K562 (cell line): ENCODE data around the gene PCDH1. TPM values are rescaled to one million over a fixed set of nuclear protein-coding genes. Genes with fewer than 3 reads are reported as not detected.
A peak's percentile ranks its signal among the peaks of the same experiment; 100 is the strongest.

Experiments
- ATAC-seq: fragments of 200-7000 bp; cut with Tn5 transposase; 3 replicates; pipeline ENCODE4 v1.9.1; 2020; ENCODE audit warnings: moderate library complexity
- BruUV-seq: library from RNA; stranded (reverse); fragments of 400-500 nt; replicated peaks from 2 replicates; lab custom pipeline; 2021; lab: Mats Ljungman, UMichigan
- CTCF ChIA-PET: fragments of 300-600 bp; formaldehyde crosslinking; extraction: SDS; loops from one replicate; lab custom pipeline; 2021; ENCODE audit warnings: low intra/inter-chr PET ratio; lab: Yijun Ruan, JAX
- POLR2A ChIA-PET: fragments of 300-600, 350-650 bp; sonication (Branson Sonifier 250); formaldehyde crosslinking; extraction: SDS; loops from one replicate; lab custom pipeline; 2021; ENCODE audit warnings: antibody characterized with exemption, inconsistent platforms; lab: Yijun Ruan, JAX
- DNase-seq, 4 experiments: peaks; one replicate each; pipeline versions ENCODE4 v3.0.0 to v3.0.0-alpha.2; 2011 to 2018; ENCODE audit warnings: low spot score in 3 of 4, mixed read lengths in 3 of 4; ENCODE audit errors: extremely low read depth in 1 of 4
- FAIRE-seq: peaks from 2 replicates; lab custom pipeline; 2011; peaks lifted over from hg19 to GRCh38; lab: Jason Lieb, UNC
- H2AFZ ChIP-seq: 2 replicates; pipeline ENCODE4 v1.6.0; 2011; ENCODE audit warnings: low read depth, low read length, control low read depth, inconsistent platforms
- H3K27ac ChIP-seq: fragments of 200-600 bp; 3 replicates; pipeline ENCODE4 v1.8.0; 2011; ENCODE audit warnings: low read depth, mild to moderate bottlenecking, control low read depth, inconsistent platforms, low read length, moderate library complexity, mixed read lengths; ENCODE audit errors: extremely low read depth
- H3K27me3 ChIP-seq, 2 experiments: fragments of 300-600 bp in 1 of 2; 2 replicates in 1 of 2; 3 replicates in 1 of 2; pipeline versions ENCODE4 v1.6.0 to v1.8.0; 2011; ENCODE audit warnings: inconsistent platforms in 2 of 2, low read length in 2 of 2, mild to moderate bottlenecking in 1 of 2, mixed read lengths in 1 of 2, moderate library complexity in 1 of 2; ENCODE audit not compliant: control insufficient read depth in 2 of 2, insufficient read depth in 2 of 2
- H3K36me3 ChIP-seq: fragments of 300-600 bp; 3 replicates; pipeline ENCODE4 v1.8.0; 2011; ENCODE audit warnings: mild to moderate bottlenecking, low read length, inconsistent platforms; ENCODE audit not compliant: control insufficient read depth, insufficient read depth
- H3K4me1 ChIP-seq, 2 experiments: fragments of 200-600 bp in 1 of 2; replicated peaks in 1 of 2; 2 replicates in 1 of 2; 3 replicates in 1 of 2; pipeline versions ENCODE4 v1.5.1 to v1.8.0; 2011; ENCODE audit warnings: inconsistent platforms in 2 of 2, low read length in 2 of 2, mild to moderate bottlenecking in 1 of 2, mixed read lengths in 1 of 2, moderate library complexity in 1 of 2; ENCODE audit not compliant: control insufficient read depth in 2 of 2, insufficient read depth in 2 of 2
- H3K4me2 ChIP-seq: 2 replicates; pipeline ENCODE4 v1.6.1; 2011; ENCODE audit warnings: low read length, control low read depth, inconsistent platforms, mixed read lengths; ENCODE audit not compliant: insufficient read depth
- H3K4me3 ChIP-seq: fragments of 200-600 bp; sonication (generic), shearing (Covaris generic); 2 replicates; pipeline ENCODE4 v1.5.1; 2016; ENCODE audit warnings: control low read depth, inconsistent platforms
- H3K79me2 ChIP-seq: fragments of 200-600 bp; 3 replicates; pipeline ENCODE4 v1.8.0; 2011; ENCODE audit warnings: low read length, inconsistent platforms; ENCODE audit not compliant: control insufficient read depth, insufficient read depth
- H3K9ac ChIP-seq, 2 experiments: 2 replicates each; pipeline versions ENCODE4 v1.6.0 to v1.6.1; 2011; ENCODE audit warnings: low read depth in 2 of 2, low read length in 2 of 2, control low read depth in 1 of 2, inconsistent platforms in 1 of 2, mild to moderate bottlenecking in 1 of 2, mixed read lengths in 1 of 2; ENCODE audit not compliant: insufficient read depth in 1 of 2
- H3K9me1 ChIP-seq: one replicate; pipeline ENCODE4 v1.6.0; 2011; ENCODE audit warnings: inconsistent platforms, mild to moderate bottlenecking, low read length, moderate library complexity; ENCODE audit not compliant: control insufficient read depth, insufficient read depth
- H3K9me3 ChIP-seq: replicated peaks from 2 replicates; pipeline ENCODE4 v1.5.1; 2011; ENCODE audit warnings: low read depth, low read length, inconsistent platforms; ENCODE audit not compliant: control insufficient read depth, insufficient read depth
- H4K20me1 ChIP-seq: replicated peaks from 2 replicates; pipeline ENCODE4 v1.6.1; 2011; ENCODE audit warnings: low read length, inconsistent platforms, mixed read lengths; ENCODE audit not compliant: control insufficient read depth, insufficient read depth
- ADNP ChIP-seq: fragments of 200-800 bp; sonication (Bioruptor generic); IDR thresholded peaks from 2 replicates; pipeline ENCODE4 v1.6.1; 2016; ENCODE audit warnings: missing genetic modification characterization, missing compliant biosample characterization
- BCOR ChIP-seq: fragments of 450-650 bp; IDR thresholded peaks from 2 replicates; pipeline ENCODE4 v1.6.1; 2016
- COPS2 ChIP-seq: fragments of 450-650 bp; conservative IDR thresholded peaks from 2 replicates; pipeline ENCODE4 v1.6.1; 2016; ENCODE audit warnings: mild to moderate bottlenecking, moderate library complexity
- FOXA1 ChIP-seq: fragments of 450-650 bp; IDR thresholded peaks from 2 replicates; pipeline ENCODE4 v1.6.1; 2016; ENCODE audit warnings: mild to moderate bottlenecking, borderline replicate concordance
- KLF10 ChIP-seq: fragments of 250-450 bp; sonication (Bioruptor Pico); IDR thresholded peaks from 2 replicates; pipeline ENCODE4 v1.6.1; 2021; ENCODE audit warnings: matching md5 sums
- MEIS2 ChIP-seq: fragments of 450-650 bp; IDR thresholded peaks from 2 replicates; pipeline ENCODE4 v1.6.1; 2014; ENCODE audit warnings: mild to moderate bottlenecking; ENCODE audit not compliant: partially characterized antibody
- RBM25 ChIP-seq: fragments of 200-400 bp; formaldehyde crosslinking; IDR thresholded peaks from 2 replicates; pipeline ENCODE4 v1.6.1; 2018; ENCODE audit warnings: low read length, low read depth, moderate library complexity; ENCODE audit not compliant: severe bottlenecking
- ZBTB17 ChIP-seq: fragments of 450-650 bp; formaldehyde crosslinking; IDR thresholded peaks from 2 replicates; pipeline ENCODE4 v1.4.0; 2020; ENCODE audit warnings: mild to moderate bottlenecking
- ZC3H11A ChIP-seq: IDR thresholded peaks from 2 replicates; pipeline ENCODE4 v1.6.1; 2012; ENCODE audit warnings: low read depth, low read length, improper control_type of control experiment
- ZNF263 ChIP-seq: sonication (generic); formaldehyde crosslinking; IDR thresholded peaks from 2 replicates; pipeline ENCODE4 v1.8.0; 2022; ENCODE audit warnings: mild to moderate bottlenecking, missing genetic modification reagents, borderline replicate concordance
- ZSCAN29 ChIP-seq: fragments of 450-650 bp; IDR thresholded peaks from 2 replicates; pipeline ENCODE4 v1.6.1; 2017
- WGBS: fragments of 100-300 bp; shearing (Covaris generic); methylation state at CpG from one replicate; pipeline ENCODE4 v1.1.6; 2016; ENCODE audit warnings: low coverage, mixed read lengths; ENCODE audit not compliant: insufficient coverage; ENCODE audit errors: missing lambda C conversion rate; 5-methylcytosine and 5-hydroxymethylcytosine counted together
- in situ Hi-C: fragments of 300-500 bp; cut with MboI; formaldehyde crosslinking; loops from 4 replicates; pipeline ENCODE4 v1.15.0; 2018; ENCODE audit warnings: inconsistent platforms, mixed read lengths
- intact Hi-C: fragments of 100-400 bp; cut with micrococcal nuclease; formaldehyde crosslinking; loops from 2 replicates; pipeline ENCODE4 v1.14.2; 2022
- polyA plus RNA-seq, 8 experiments: library from polyadenylated mRNA; depleted of rRNA in 4 of 8; stranded (reverse) in 5 of 8; unstranded in 3 of 8; fragments of >200 nt; fragmentation: Nextera tagmentation in 2 of 8; fragmentation: Illumina TruSeq in 1 of 8; extraction: Ambion mirVana in 2 of 8; extraction: Trizol in 1 of 8; gene quantifications; 2 replicates each; pipeline versions ENCODE4 v1.2.1 to v1.2.3, GENCODE V29; 2011 to 2014; ENCODE audit warnings: inconsistent platforms in 1 of 8, missing spikeins in 1 of 8
- total RNA-seq, 7 experiments: library from RNA; depleted of rRNA in 6 of 7; stranded (reverse); fragments of >200 nt in 6 of 7; fragmentation: Illumina TruSeq in 2 of 7; extraction: Trizol in 2 of 7; gene quantifications; 2 replicates each; pipeline versions ENCODE4 v1.2.1 to v1.2.3, GENCODE V29; 2011 to 2021; ENCODE audit warnings: low replicate concordance in 1 of 7
- TF ChIP-seq, protein P1 (sequence below): sonication (generic); IDR thresholded peaks from 2 replicates; pipeline ENCODE4 v1.6.1; 2016
- TF ChIP-seq, protein P2 (sequence below): fragments of 200-600 bp; sonication (generic); IDR thresholded peaks from one replicate; pipeline ENCODE4 v1.6.1; 2012; ENCODE audit warnings: mild to moderate bottlenecking, low read depth, low read length, inconsistent platforms

PCDH1 gene
- total and polyA plus RNA-seq, 9 of the 15 experiments (the other 6 are each of a cell fraction or from before 2014, with no cell fraction given): 0.11 to 3.6 (median 1.9) TPM; not detected in 1

DNA sequence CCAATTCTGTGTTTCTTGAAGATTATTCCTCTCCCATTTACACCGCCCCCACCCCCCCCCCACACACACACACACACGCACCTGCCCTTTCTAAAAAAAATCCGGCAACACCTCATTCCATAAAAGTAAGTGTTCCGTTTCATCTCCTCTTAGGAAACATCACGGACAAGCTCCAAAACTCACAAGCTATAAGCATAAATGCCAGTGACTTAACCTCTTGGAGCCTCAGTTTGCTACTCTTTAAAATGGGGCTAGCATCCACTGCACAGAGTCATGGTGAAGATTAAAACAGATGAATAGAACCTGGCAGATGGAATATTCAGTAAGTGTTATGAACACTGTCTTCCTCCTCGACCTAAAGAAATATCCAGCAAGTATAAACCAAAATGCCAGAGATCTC, 70.5 kb downstream of the PCDH1 start:
- Histone ChIP-seq H3K9me1 (no peaks in the 10 kb centered on the region), H3K27me3 (peaks cover 24 to 55% of the 10 kb centered on the region in 2 experiments), H3K9me3 (no peaks in the 10 kb centered on the region), H3K79me2 (no peaks in the 10 kb centered on the region), H2AFZ (no peak overlapping the region), H3K4me3 (no peak overlapping the region), H4K20me1 (0 out of 2 replicates have a peak, but pooled peaks cover 12% of the 10 kb centered on the region), H3K4me1 (peaks cover 0 to 6% of the 10 kb centered on the region in 2 experiments; a peak in 1 of 5 replicates), H3K27ac (no peak overlapping the region), H3K4me2 (no peak overlapping the region), H3K36me3 (no peaks in the 10 kb centered on the region), H3K9ac (no peak overlapping the region)
- intact Hi-C loops (no loop called here), in situ Hi-C loops (no loop called here)
- CTCF ChIA-PET: no interaction called here
- no peak for FAIRE-seq
- WGBS: 6% methylated on average over 6 of the region's 6 CpGs
- ATAC-seq: no peak
- DNase-seq: no peak
- POLR2A ChIA-PET: interaction anchor here (0.6 to 1.0 kb wide), 2 partner anchors 8 to 1421 kb away, joined by 3 to 4 read pairs; no protein-coding TSS in a partner anchor
- no TSS peak for BruUV-seq
- TF ChIP-seq COPS2 (no peak), FOXA1 (no peak), BCOR (peak; percentile 57; the same call in 1 of the 2 replicates), ZC3H11A (no peak), ZNF263 (CRISPR knock-in tag) (no peak), ADNP (tag) (peak; percentile 33; the same call in 1 of the 2 replicates), ZBTB17 (no peak), RBM25 (peak; percentile 92), KLF10 (CRISPR knock-in tag) (no peak), MEIS2 (no peak), ZSCAN29 (no peak)
- TF ChIP-seq, protein P1, sequence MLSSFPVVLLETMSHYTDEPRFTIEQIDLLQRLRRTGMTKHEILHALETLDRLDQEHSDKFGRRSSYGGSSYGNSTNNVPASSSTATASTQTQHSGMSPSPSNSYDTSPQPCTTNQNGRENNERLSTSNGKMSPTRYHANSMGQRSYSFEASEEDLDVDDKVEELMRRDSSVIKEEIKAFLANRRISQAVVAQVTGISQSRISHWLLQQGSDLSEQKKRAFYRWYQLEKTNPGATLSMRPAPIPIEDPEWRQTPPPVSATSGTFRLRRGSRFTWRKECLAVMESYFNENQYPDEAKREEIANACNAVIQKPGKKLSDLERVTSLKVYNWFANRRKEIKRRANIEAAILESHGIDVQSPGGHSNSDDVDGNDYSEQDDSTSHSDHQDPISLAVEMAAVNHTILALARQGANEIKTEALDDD: no peak
- TF ChIP-seq, protein P2, sequence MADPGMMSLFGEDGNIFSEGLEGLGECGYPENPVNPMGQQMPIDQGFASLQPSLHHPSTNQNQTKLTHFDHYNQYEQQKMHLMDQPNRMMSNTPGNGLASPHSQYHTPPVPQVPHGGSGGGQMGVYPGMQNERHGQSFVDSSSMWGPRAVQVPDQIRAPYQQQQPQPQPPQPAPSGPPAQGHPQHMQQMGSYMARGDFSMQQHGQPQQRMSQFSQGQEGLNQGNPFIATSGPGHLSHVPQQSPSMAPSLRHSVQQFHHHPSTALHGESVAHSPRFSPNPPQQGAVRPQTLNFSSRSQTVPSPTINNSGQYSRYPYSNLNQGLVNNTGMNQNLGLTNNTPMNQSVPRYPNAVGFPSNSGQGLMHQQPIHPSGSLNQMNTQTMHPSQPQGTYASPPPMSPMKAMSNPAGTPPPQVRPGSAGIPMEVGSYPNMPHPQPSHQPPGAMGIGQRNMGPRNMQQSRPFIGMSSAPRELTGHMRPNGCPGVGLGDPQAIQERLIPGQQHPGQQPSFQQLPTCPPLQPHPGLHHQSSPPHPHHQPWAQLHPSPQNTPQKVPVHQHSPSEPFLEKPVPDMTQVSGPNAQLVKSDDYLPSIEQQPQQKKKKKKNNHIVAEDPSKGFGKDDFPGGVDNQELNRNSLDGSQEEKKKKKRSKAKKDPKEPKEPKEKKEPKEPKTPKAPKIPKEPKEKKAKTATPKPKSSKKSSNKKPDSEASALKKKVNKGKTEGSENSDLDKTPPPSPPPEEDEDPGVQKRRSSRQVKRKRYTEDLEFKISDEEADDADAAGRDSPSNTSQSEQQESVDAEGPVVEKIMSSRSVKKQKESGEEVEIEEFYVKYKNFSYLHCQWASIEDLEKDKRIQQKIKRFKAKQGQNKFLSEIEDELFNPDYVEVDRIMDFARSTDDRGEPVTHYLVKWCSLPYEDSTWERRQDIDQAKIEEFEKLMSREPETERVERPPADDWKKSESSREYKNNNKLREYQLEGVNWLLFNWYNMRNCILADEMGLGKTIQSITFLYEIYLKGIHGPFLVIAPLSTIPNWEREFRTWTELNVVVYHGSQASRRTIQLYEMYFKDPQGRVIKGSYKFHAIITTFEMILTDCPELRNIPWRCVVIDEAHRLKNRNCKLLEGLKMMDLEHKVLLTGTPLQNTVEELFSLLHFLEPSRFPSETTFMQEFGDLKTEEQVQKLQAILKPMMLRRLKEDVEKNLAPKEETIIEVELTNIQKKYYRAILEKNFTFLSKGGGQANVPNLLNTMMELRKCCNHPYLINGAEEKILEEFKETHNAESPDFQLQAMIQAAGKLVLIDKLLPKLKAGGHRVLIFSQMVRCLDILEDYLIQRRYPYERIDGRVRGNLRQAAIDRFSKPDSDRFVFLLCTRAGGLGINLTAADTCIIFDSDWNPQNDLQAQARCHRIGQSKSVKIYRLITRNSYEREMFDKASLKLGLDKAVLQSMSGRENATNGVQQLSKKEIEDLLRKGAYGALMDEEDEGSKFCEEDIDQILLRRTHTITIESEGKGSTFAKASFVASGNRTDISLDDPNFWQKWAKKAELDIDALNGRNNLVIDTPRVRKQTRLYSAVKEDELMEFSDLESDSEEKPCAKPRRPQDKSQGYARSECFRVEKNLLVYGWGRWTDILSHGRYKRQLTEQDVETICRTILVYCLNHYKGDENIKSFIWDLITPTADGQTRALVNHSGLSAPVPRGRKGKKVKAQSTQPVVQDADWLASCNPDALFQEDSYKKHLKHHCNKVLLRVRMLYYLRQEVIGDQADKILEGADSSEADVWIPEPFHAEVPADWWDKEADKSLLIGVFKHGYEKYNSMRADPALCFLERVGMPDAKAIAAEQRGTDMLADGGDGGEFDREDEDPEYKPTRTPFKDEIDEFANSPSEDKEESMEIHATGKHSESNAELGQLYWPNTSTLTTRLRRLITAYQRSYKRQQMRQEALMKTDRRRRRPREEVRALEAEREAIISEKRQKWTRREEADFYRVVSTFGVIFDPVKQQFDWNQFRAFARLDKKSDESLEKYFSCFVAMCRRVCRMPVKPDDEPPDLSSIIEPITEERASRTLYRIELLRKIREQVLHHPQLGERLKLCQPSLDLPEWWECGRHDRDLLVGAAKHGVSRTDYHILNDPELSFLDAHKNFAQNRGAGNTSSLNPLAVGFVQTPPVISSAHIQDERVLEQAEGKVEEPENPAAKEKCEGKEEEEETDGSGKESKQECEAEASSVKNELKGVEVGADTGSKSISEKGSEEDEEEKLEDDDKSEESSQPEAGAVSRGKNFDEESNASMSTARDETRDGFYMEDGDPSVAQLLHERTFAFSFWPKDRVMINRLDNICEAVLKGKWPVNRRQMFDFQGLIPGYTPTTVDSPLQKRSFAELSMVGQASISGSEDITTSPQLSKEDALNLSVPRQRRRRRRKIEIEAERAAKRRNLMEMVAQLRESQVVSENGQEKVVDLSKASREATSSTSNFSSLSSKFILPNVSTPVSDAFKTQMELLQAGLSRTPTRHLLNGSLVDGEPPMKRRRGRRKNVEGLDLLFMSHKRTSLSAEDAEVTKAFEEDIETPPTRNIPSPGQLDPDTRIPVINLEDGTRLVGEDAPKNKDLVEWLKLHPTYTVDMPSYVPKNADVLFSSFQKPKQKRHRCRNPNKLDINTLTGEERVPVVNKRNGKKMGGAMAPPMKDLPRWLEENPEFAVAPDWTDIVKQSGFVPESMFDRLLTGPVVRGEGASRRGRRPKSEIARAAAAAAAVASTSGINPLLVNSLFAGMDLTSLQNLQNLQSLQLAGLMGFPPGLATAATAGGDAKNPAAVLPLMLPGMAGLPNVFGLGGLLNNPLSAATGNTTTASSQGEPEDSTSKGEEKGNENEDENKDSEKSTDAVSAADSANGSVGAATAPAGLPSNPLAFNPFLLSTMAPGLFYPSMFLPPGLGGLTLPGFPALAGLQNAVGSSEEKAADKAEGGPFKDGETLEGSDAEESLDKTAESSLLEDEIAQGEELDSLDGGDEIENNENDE: no peak
